T-helper 2 cell treated with Interferon-gamma antibody and Interleukin-4, amounts not matched to agents 5 μg/mL and 100 μg/mL, for 36 hours (primary cell): Measurements from ENCODE around the gene CACNA1C.

ENCODE experiments used
- DNase-seq: peaks from one replicate; pipeline ENCODE4 v3.0.0; 2021; ENCODE audit warnings: low spot score
- H3K27ac Mint-ChIP-seq: one replicate; pipeline ENCODE4 v1.8.0; 2021; ENCODE audit warnings: mild to moderate bottlenecking, mixed read lengths
- H3K27me3 Mint-ChIP-seq: one replicate; pipeline ENCODE4 v1.8.0; 2021; ENCODE audit warnings: low read depth, mixed read lengths
- H3K36me3 Mint-ChIP-seq: one replicate; pipeline ENCODE4 v1.8.0; 2021; ENCODE audit warnings: low read depth, mixed read lengths
- H3K4me1 Mint-ChIP-seq: one replicate; pipeline ENCODE4 v1.8.0; 2021; ENCODE audit warnings: low read depth, mixed read lengths
- H3K4me3 Mint-ChIP-seq: one replicate; pipeline ENCODE4 v1.8.0; 2022; ENCODE audit warnings: mild to moderate bottlenecking, moderate library complexity, mixed read lengths
- H3K9me3 Mint-ChIP-seq: one replicate; pipeline ENCODE4 v1.8.0; 2021; ENCODE audit warnings: mixed read lengths

CACNA1C gene

DNA sequence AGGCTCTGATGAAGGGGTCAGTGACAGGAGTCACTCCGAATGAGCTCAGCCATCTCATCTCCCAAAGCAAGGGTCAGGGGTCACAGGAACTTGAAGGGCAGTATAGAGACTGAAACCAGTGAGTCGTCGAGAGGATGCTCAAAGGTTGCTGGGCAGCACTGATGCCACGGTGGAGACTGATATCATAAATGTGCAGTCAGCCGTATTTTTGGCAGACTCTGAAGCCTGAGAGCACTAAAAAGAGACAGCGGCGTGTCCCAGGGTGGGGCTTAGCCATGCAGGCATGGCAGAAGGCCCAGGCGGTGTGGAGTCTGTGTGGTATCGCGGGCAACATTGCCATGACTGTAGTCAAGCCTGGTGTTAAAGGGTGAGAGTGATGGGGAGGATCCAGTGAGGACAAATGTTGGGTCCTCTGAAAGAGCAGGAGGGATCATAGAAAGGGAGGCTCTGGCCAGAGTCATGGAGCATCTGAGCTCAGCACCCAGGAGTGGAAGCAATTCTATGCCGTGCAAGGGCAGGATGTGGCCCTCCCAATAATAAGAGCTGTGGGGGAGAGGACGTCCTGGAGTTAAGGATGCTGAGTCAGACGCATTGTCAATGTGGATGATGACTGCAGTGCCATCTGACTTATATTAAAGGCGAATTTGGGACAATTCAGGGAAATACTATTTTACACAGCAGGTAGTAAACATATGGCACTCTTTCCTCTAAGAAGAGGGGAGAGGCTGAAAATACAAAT lies 500.8 kb downstream of the CACNA1C start:
- no peaks in the 10 kb centered on the region for H3K9me3 Mint-ChIP-seq
- no peak overlapping the region for H3K4me3 Mint-ChIP-seq
- peaks cover 3% of the 10 kb centered on the region for H3K27me3 Mint-ChIP-seq
- no peak for DNase-seq
- H3K4me1 Mint-ChIP-seq: no peaks in the 10 kb centered on the region
- H3K36me3 Mint-ChIP-seq: no peaks in the 10 kb centered on the region
- no peak overlapping the region for H3K27ac Mint-ChIP-seq

DNA sequence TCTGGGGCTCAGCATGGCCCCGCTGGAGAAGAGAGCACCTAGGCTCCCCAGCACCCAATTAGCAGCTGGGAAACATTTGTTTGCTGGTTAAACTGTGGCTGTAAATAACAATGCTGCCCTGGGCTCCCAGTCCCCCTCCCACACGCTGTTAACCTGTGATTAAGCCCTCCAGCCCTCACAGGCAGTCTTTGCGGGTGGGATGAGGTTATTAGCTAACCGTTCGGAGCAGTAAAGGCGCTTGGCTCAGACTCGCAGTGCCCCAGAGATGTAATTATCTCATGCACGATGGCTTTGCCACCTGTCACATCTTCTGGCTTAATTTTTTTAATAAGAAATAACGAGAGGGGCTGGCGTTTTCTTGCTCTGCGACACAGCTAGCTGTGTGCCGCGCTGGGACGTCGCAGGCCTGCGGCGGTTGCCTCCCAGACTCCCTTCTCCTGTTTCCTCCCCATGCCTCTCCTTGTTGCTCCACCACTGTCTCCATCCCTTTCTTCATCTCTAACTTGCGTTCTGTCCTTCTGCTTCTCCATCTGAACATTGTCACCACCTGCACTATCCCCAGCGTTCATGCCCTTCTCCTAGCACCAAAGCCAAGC lies 502.8 kb downstream of the CACNA1C start:
- no peak overlapping the region for H3K4me3 Mint-ChIP-seq
- no peaks in the 10 kb centered on the region for H3K9me3 Mint-ChIP-seq
- no peak overlapping the region for H3K27ac Mint-ChIP-seq
- H3K4me1 Mint-ChIP-seq: no peaks in the 10 kb centered on the region
- no peak for DNase-seq
- peaks cover 6% of the 10 kb centered on the region for H3K27me3 Mint-ChIP-seq
- H3K36me3 Mint-ChIP-seq: no peaks in the 10 kb centered on the region

DNA sequence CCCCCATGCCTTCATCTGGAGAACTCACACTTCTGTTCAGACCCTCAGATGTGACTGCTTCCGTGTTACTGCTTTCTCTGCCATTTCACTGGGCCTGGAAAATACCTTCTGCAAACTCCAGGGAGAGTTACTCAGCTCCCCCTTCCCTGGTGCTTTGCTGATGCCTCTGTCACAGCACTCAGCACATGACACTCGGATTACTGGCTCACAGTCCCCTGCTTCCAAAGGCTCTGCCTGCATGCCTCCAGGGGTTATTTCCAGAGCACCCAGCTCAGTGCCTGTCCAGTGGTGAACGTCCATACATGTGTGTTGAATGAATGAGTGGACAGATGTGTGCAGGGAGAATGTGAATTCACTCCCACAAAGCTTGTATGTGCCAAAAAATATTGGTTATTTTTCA lies 504.8 kb downstream of the CACNA1C start:
- no peak for DNase-seq
- no peak overlapping the region for H3K4me3 Mint-ChIP-seq

DNA sequence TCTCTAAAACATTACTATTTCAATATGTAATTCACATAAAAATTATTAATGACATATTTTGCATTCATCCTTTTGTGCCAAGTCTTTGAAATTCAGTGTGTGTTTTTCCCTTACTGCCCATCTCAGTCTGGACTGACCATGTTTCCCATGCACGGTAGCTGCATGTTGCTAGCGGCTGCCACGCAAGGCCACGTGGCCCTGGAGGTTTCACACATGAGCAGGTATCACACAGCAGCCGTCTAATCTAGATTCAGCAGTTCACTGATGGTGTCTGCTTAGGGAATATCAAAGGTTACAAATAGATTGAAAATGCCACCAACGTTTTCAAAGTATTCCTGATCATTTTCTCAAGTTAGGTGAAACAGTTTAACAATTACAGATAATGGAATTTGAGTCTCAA lies 507.1 kb downstream of the CACNA1C start:
- Mint-ChIP-seq H3K36me3 (no peaks in the 10 kb centered on the region), H3K27ac (no peak overlapping the region), H3K27me3 (peaks cover 16% of the 10 kb centered on the region), H3K4me3 (no peak overlapping the region), H3K9me3 (no peaks in the 10 kb centered on the region), H3K4me1 (no peaks in the 10 kb centered on the region)
- no peak for DNase-seq

More for the DNA sequence above, 504.8 kb downstream of the CACNA1C start:
- no peaks in the 10 kb centered on the region for H3K9me3 Mint-ChIP-seq
- peaks cover 12% of the 10 kb centered on the region for H3K27me3 Mint-ChIP-seq
- H3K27ac Mint-ChIP-seq: no peak overlapping the region
- no peaks in the 10 kb centered on the region for H3K36me3 Mint-ChIP-seq
- no peaks in the 10 kb centered on the region for H3K4me1 Mint-ChIP-seq

GRCh38 chr12:2560356-2560755 lies 507.6 kb downstream of the CACNA1C start:
- Mint-ChIP-seq H3K4me3 (no peak overlapping the region), H3K36me3 (no peaks in the 10 kb centered on the region), H3K27me3 (peaks cover 16% of the 10 kb centered on the region), H3K4me1 (no peaks in the 10 kb centered on the region), H3K27ac (no peak overlapping the region), H3K9me3 (no peaks in the 10 kb centered on the region)
- DNase-seq: no peak

DNA sequence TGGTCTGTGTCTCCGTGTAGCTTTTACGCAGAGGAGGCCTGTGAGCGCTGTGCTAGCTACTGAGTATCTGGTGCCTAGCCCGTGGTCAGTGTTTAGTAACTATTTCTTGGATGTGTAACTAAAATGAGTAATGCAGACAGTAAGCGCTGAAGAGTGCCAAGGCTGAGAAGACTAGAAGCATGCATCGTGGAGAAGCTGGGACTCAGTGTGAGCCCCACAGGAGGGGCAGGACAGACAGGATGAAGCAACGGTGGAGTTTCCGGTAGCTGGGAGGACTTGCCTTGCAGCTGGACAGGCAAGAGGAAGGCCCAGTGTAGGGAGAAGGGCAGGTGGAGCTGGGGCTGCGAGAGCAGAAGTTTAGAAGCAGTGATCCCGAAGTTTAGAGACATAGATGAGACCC lies 508.6 kb downstream of the CACNA1C start:
- Mint-ChIP-seq H3K36me3 (no peaks in the 10 kb centered on the region), H3K27ac (no peak overlapping the region), H3K27me3 (peaks cover 16% of the 10 kb centered on the region)

GRCh38 chr12:2562400-2562799 lies 509.6 kb downstream of the CACNA1C start:
- Mint-ChIP-seq H3K27me3 (peaks cover 12% of the 10 kb centered on the region), H3K4me1 (no peaks in the 10 kb centered on the region), H3K4me3 (no peak overlapping the region), H3K27ac (no peak overlapping the region), H3K9me3 (no peaks in the 10 kb centered on the region), H3K36me3 (no peaks in the 10 kb centered on the region)
- DNase-seq: no peak

More for the DNA sequence above, 508.6 kb downstream of the CACNA1C start:
- no peaks in the 10 kb centered on the region for H3K4me1 Mint-ChIP-seq
- no peaks in the 10 kb centered on the region for H3K9me3 Mint-ChIP-seq
- H3K4me3 Mint-ChIP-seq: no peak overlapping the region
- DNase-seq: no peak

GRCh38 chr12:2563709-2564108 lies 510.9 kb downstream of the CACNA1C start:
- Mint-ChIP-seq H3K4me3 (no peak overlapping the region), H3K27ac (no peak overlapping the region), H3K27me3 (peaks cover 12% of the 10 kb centered on the region), H3K9me3 (no peaks in the 10 kb centered on the region), H3K4me1 (no peaks in the 10 kb centered on the region), H3K36me3 (no peaks in the 10 kb centered on the region)
- no peak for DNase-seq

- no peak overlapping the region for H3K27ac Mint-ChIP-seq
Measured at GRCh38 chr12:2566161-2566560, 513.4 kb downstream of the CACNA1C start.

GRCh38 chr12:2567711-2568110 lies 514.9 kb downstream of the CACNA1C start:
- Mint-ChIP-seq H3K9me3 (no peaks in the 10 kb centered on the region), H3K4me1 (no peaks in the 10 kb centered on the region), H3K27ac (no peak overlapping the region), H3K4me3 (no peak overlapping the region), H3K36me3 (no peaks in the 10 kb centered on the region), H3K27me3 (peaks cover 24% of the 10 kb centered on the region)
- no peak for DNase-seq

More at GRCh38 chr12:2566161-2566560, 513.4 kb downstream of the CACNA1C start:
- H3K36me3 Mint-ChIP-seq: no peaks in the 10 kb centered on the region
- DNase-seq: no peak
- no peak overlapping the region for H3K4me3 Mint-ChIP-seq
- no peaks in the 10 kb centered on the region for H3K9me3 Mint-ChIP-seq
- peaks cover 16% of the 10 kb centered on the region for H3K27me3 Mint-ChIP-seq
- no peaks in the 10 kb centered on the region for H3K4me1 Mint-ChIP-seq

DNA sequence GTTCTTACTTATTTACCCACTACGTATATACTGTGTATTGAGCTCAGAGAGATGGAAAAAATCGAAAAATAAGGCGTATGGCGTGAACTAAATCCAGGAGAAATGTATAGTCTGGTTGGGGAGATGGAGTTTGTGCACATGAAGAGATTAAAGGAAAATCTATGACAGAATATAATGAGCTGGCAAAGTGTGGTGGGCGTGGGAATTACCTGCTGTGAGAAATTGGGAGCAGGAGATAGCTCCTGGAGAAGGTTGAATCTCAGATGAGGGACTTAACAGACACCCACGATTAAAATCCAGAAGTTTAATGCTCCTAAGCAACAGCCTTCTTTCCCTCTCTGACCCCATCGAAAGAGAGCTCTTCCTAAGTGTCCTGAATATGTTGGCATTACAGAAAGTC lies 517.8 kb downstream of the CACNA1C start:
- Mint-ChIP-seq H3K27ac (no peak overlapping the region), H3K4me3 (no peak overlapping the region), H3K27me3 (peaks cover 28% of the 10 kb centered on the region), H3K36me3 (no peaks in the 10 kb centered on the region), H3K4me1 (no peaks in the 10 kb centered on the region), H3K9me3 (no peaks in the 10 kb centered on the region)
- no peak for DNase-seq

GRCh38 chr12:2574355-2574935 lies 521.7 kb downstream of the CACNA1C start:
- H3K36me3 Mint-ChIP-seq: no peaks in the 10 kb centered on the region
- no peak overlapping the region for H3K27ac Mint-ChIP-seq
- H3K27me3 Mint-ChIP-seq: peaks cover 33% of the 10 kb centered on the region
- no peak overlapping the region for H3K4me3 Mint-ChIP-seq
- no peaks in the 10 kb centered on the region for H3K4me1 Mint-ChIP-seq
- H3K9me3 Mint-ChIP-seq: no peaks in the 10 kb centered on the region
- no peak for DNase-seq

DNA sequence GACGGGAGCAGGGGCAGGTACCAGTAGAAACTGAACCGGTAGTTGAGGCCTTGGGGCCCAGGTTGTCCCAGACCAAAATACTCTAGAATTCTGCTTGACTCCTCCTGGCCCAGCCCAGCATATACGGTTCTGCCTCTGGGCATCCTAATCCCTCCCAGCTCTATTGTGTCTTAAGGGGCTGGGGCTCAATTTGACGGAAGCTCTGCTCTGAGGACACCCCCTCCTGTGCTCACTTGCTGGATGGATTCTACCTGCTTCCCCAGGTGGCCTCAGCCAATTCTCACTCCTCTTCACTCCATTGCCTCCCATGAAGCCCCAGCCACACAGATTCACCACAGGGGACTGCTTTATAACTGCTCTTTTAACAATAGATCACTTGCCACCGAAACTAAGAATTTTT lies 522.5 kb downstream of the CACNA1C start:
- DNase-seq: no peak
- Mint-ChIP-seq H3K27me3 (peaks cover 28% of the 10 kb centered on the region), H3K4me1 (no peaks in the 10 kb centered on the region), H3K36me3 (no peaks in the 10 kb centered on the region), H3K4me3 (no peak overlapping the region), H3K27ac (no peak overlapping the region), H3K9me3 (no peaks in the 10 kb centered on the region)

DNA sequence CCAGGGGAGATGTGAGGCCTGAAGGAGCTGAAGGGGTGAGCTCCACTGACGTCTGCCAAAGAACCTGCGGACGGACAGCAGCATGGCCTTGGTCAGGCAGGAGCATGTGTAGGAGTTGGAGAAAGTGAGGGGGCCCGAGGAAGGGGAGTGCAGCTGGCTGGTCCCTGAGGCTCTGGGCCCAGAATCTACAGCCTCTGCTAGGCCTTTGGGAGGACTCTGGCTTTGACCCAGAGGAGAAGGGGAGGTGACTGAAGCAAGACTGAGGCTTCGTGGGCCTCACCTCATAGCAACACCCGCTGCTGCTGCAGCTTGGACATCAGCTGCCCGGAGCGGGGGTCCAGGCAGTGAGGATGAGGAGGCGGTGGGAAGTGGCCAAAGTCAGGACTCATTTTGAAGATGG lies 525.4 kb downstream of the CACNA1C start:
- Mint-ChIP-seq H3K4me1 (no peaks in the 10 kb centered on the region), H3K9me3 (no peaks in the 10 kb centered on the region), H3K36me3 (no peaks in the 10 kb centered on the region), H3K4me3 (no peak overlapping the region), H3K27ac (no peak overlapping the region), H3K27me3 (peaks cover 24% of the 10 kb centered on the region)
- DNase-seq: no peak
